HepG2 (cell line): ENCODE results near the gene PKLR. TPM values are rescaled to one million over a fixed set of nuclear protein-coding genes. Genes with fewer than 3 reads are reported as not detected.

Source experiments
- ADNP ChIP-seq: sonication (generic); formaldehyde crosslinking; IDR thresholded peaks from 2 replicates; pipeline ENCODE4 v1.4.0; 2020; ENCODE audit warnings: missing genetic modification reagents
- ATRX ChIP-seq: sonication (generic); formaldehyde crosslinking; IDR thresholded peaks from 2 replicates; pipeline ENCODE4 v1.4.0; 2020; ENCODE audit warnings: missing genetic modification reagents, borderline replicate concordance
- CENPX ChIP-seq: sonication (generic); formaldehyde crosslinking; IDR thresholded peaks from 2 replicates; pipeline ENCODE4 v1.9.0; 2021; ENCODE audit warnings: mild to moderate bottlenecking, missing genetic modification reagents, moderate library complexity
- E2F5 ChIP-seq: sonication (generic); formaldehyde crosslinking; conservative IDR thresholded peaks from 2 replicates; pipeline ENCODE4 v1.4.0; 2020; ENCODE audit warnings: missing genetic modification reagents
- ETS1 ChIP-seq: sonication (generic); formaldehyde crosslinking; IDR thresholded peaks from 2 replicates; pipeline ENCODE4 v1.4.0; 2020; ENCODE audit warnings: missing genetic modification reagents
- FOXK2 ChIP-seq: fragments of 450-650 bp; IDR thresholded peaks from 2 replicates; pipeline ENCODE4 v1.6.1; 2016
- GABPB1 ChIP-seq: IDR thresholded peaks from 2 replicates; pipeline ENCODE4 v1.6.1; 2016; ENCODE audit warnings: mild to moderate bottlenecking, missing genetic modification reagents, moderate library complexity, missing compliant biosample characterization
- GMEB1 ChIP-seq: sonication (generic); formaldehyde crosslinking; IDR thresholded peaks from 2 replicates; pipeline ENCODE4 v1.5.1; 2020; ENCODE audit warnings: missing genetic modification reagents, mild to moderate bottlenecking, borderline replicate concordance
- MED8 ChIP-seq: sonication (generic); formaldehyde crosslinking; IDR thresholded peaks from 2 replicates; pipeline ENCODE4 v1.8.1; 2023; ENCODE audit warnings: mild to moderate bottlenecking, missing genetic modification reagents; ENCODE audit not compliant: insufficient replicate concordance
- MIER2 ChIP-seq: IDR thresholded peaks from 2 replicates; pipeline ENCODE4 v1.6.1; 2016; ENCODE audit warnings: missing biosample characterization, missing genetic modification reagents
- MNT ChIP-seq: fragments of 450-650 bp; IDR thresholded peaks from 2 replicates; pipeline ENCODE4 v1.6.1; 2016
- NFE2L2 ChIP-seq: fragments of 150-350 bp; IDR thresholded peaks from 2 replicates; pipeline ENCODE4 v1.6.1; 2014; ENCODE audit warnings: low read length
- PCBP2 ChIP-seq: fragments of 200-400 bp; formaldehyde crosslinking; optimal IDR thresholded peaks from 2 replicates; pipeline ENCODE3; 2018; ENCODE audit warnings: low read length, low read depth; ENCODE audit not compliant: poor library complexity, severe bottlenecking
- POLR2AphosphoS5 ChIP-seq: IDR thresholded peaks from 2 replicates; pipeline ENCODE4 v1.6.1; 2012; ENCODE audit warnings: low read depth, low read length
- SETDB1 ChIP-seq: sonication (generic); formaldehyde crosslinking; IDR thresholded peaks from 2 replicates; pipeline ENCODE4 v1.5.1; 2020; ENCODE audit warnings: missing genetic modification reagents, mild to moderate bottlenecking, borderline replicate concordance
- SOX13 ChIP-seq, 3 experiments: fragments of 450-650 bp in 1 of 3; sonication (generic) in 1 of 3; formaldehyde crosslinking in 1 of 3; IDR thresholded peaks in 2 of 3; conservative IDR thresholded peaks in 1 of 3; 2 replicates each; pipeline versions ENCODE4 v1.5.0 to v1.6.1; 2016 to 2020; ENCODE audit warnings: antibody characterized with exemption in 1 of 3, mild to moderate bottlenecking in 1 of 3, missing compliant biosample characterization in 1 of 3, missing genetic modification reagents in 1 of 3, moderate library complexity in 1 of 3
- ZMYM3 ChIP-seq: sonication (generic); formaldehyde crosslinking; IDR thresholded peaks from 2 replicates; pipeline ENCODE4 v1.5.1; 2020; ENCODE audit warnings: mild to moderate bottlenecking, missing genetic modification reagents
- ZNF180 ChIP-seq: sonication (generic); formaldehyde crosslinking; IDR thresholded peaks from 2 replicates; pipeline ENCODE4 v1.4.0; 2020; ENCODE audit warnings: low read depth, missing genetic modification reagents, borderline replicate concordance
- ZNF550 ChIP-seq: sonication (generic); formaldehyde crosslinking; IDR thresholded peaks from 2 replicates; pipeline ENCODE4 v1.4.0; 2020; ENCODE audit warnings: mild to moderate bottlenecking, missing genetic modification reagents, borderline replicate concordance
- ZNF574 ChIP-seq: sonication (generic); formaldehyde crosslinking; IDR thresholded peaks from 2 replicates; pipeline ENCODE4 v1.4.0; 2020; ENCODE audit warnings: missing genetic modification reagents
- polyA plus RNA-seq, 8 experiments: library from polyadenylated mRNA; depleted of rRNA in 3 of 8; stranded (reverse) in 7 of 8; unstranded in 1 of 8; fragments of >200 nt; fragmentation: Illumina TruSeq in 4 of 8; extraction: Trizol in 4 of 8; gene quantifications; 2 replicates each; pipeline versions ENCODE4 v1.2.1 to v1.2.3, GENCODE V29; 2011 to 2016; ENCODE audit warnings: low read depth in 4 of 8, missing spikeins in 1 of 8, mixed read lengths in 1 of 8; ENCODE audit not compliant: insufficient read depth in 1 of 8
- total RNA-seq, 5 experiments: library from RNA; depleted of rRNA; stranded (reverse); fragments of >200 nt; fragmentation: Illumina TruSeq; extraction: Trizol; gene quantifications; 2 replicates each; pipeline ENCODE4 v1.2.3, GENCODE V29; 2016; ENCODE audit warnings: low read depth in 1 of 5

The PKLR gene
- total and polyA plus RNA-seq, 2 of the 13 experiments (the other 11 are each of a cell fraction or from before 2014, with no cell fraction given), result 10.3 to 29.3 TPM

GRCh38 chr1:155273343-155274245 is 27.6 kb downstream of the PKLR start, which contains the start of gene CLK2 (continued):
- peak; percentile 100 for TF ChIP-seq GMEB1
- TF ChIP-seq PCBP2, result no peak
- TF ChIP-seq ZNF550, result no peak
- TF ChIP-seq ZNF574 (CRISPR knock-in tag), result peak; percentile 82
- TF ChIP-seq FOXK2, result no peak
- TF ChIP-seq POLR2AphosphoS5, result peak; percentile 81
- no peak for TF ChIP-seq E2F5 (CRISPR knock-in tag)
- TF ChIP-seq ZMYM3 (CRISPR knock-in tag), result no peak
- TF ChIP-seq CENPX (CRISPR knock-in tag), result no peak
- TF ChIP-seq SOX13 (IDR thresholded peaks at IDR 0.05), result no peak
- TF ChIP-seq SOX13 (CRISPR knock-in tag; conservative IDR thresholded peaks at IDR 0.05 in 1 of 2, IDR thresholded peaks at IDR 0.05 in 1 of 2), result peak in 1 of 2 experiments; percentile 50; a peak in 2 of 4 replicates
- TF ChIP-seq ZNF180 (CRISPR knock-in tag), result no peak
- no peak for TF ChIP-seq ADNP
- TF ChIP-seq MNT, result peak; percentile 93
- peak; percentile 90 for TF ChIP-seq GABPB1
- TF ChIP-seq MED8 (CRISPR knock-in tag), result peak; percentile 28
- TF ChIP-seq NFE2L2, result no peak
- no peak for TF ChIP-seq SETDB1 (CRISPR knock-in tag)
- TF ChIP-seq ETS1 (CRISPR knock-in tag), result no peak
- 0 out of 2 replicates have a peak, but pooled peaks have one; percentile 46 for TF ChIP-seq MIER2
- TF ChIP-seq ATRX (CRISPR knock-in tag), result no peak
